GM18858 (cell line): ENCODE measurements around the gene SHOX.

Source experiments
- ATAC-seq: cut with Tn5 transposase; IDR thresholded peaks from one replicate; pipeline ENCODE4 v1.9.1; 2021; ENCODE audit not compliant: unreplicated experiment

Gene SHOX

DNA sequence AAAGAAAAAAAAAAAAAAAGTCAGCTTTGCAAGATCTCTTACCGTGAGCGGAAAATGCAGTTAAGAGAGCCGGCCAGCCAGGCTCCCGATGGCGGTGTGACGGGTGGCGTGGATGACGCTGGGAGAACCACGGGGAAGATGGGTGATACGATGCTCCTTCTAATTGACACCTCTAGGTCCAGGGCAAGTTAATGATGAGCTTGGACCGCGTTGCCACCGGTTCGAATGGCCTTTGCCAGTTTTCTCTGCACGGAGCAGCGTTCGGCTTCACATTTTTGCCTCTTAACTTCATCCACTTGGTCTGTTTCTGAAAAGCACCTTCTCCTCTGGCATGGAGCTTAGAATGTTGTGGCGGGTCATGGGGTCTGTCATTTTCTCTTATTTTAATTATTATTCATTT, 33.2 kb downstream of the SHOX start:
- ATAC-seq, result no peak

DNA sequence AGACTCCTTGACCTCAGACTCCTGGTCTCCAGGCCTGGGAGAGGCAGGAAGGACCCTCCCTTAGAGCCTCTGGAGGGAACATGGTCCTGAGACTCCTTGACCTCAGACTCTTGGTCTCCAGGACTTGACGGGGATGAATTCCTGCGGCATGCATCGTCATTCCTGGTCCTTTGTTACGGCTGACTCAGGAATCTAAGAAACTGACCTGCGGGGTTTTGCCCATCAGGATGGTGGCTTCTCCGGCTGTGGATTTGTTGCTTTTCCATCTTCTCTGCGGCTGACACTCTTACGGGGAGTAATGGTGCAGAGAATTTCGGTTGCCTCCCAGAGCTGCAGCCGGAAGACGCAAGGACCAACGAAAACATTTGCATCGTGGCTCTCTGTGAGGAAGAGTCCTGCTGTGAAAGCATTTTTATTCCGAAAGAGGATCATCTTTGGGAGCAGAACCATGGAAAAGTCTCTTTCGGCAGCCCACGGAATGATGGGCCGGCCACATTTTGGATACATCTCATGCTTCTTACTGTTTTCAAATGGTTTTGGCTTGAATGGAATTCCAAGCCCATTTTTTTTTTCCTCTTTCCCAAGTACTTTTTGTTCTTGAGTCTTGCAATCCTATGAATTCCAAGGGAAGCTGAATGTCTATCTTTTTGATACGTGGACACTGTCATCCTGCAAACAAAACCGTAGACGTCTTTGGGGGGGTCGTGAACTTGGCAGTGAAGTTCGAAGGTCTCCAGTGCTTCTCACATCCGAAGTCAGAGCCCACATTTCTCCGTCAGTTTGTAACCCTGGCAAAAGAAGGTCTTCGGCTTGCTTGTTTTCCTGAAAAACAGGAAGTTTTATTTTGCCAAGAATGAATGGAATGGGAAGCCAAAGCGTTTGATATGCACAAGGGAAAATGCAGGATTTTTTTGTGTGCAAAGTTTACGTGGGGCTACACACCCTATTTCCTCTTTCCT, 36.5 kb downstream of the SHOX start:
- no peak for ATAC-seq

- ATAC-seq, result no peak
Observed at GRCh38 chrX:670645-671044, 40.1 kb downstream of the SHOX start.

DNA sequence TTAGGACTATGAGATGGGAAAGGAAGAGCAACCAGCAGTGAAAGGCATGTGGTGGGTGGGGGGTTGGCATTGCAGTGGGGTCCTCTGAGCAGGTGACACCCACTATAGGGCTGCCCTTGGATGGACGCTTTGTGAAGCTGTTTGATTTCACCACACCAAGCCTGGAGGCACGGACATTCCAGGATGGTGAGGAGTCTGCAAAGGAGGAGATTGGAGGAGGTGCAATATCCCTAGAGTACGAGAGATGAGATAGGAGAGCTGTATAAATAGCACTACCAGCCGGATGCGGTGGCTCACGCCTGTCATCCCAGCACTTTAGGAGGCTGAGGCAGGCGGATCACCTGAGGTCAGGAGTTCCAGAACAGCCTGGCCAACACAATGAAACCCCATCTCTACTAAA, 42.3 kb downstream of the SHOX start:
- no peak for ATAC-seq

DNA sequence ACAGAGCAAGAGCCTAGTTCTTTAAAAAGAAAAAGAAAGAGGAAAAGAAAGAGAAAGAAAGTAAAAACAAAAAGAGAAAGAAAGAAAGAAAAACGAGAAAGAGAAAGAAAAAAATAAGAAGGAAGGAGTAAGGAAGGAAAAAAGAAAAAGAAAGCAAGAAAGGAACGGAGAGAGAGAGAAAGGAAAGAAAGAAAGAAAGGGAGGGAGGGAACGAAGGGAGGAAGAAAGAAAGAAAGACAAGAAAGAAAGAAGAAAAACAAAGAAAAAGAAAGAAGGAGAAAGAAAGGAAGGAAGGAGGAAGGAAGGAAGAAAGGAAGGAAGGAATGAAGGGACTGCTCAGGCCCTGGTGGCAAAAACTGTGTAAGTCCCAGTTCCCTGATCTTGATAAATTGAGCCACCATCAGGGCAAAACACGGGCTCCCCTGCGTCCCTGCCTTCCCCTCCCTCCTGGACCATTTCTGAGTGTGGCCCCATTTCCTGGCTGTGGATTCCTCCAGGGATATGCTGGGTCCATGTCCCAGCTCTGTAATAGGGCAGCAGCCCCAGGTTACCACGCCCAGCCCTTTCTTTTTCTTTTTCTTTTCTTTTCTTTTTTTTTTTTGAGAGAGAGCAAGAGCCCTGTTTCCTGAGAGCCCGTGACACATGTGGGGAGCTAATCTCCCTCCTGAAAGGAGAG, 44.8 kb downstream of the SHOX start:
- no peak for ATAC-seq

DNA sequence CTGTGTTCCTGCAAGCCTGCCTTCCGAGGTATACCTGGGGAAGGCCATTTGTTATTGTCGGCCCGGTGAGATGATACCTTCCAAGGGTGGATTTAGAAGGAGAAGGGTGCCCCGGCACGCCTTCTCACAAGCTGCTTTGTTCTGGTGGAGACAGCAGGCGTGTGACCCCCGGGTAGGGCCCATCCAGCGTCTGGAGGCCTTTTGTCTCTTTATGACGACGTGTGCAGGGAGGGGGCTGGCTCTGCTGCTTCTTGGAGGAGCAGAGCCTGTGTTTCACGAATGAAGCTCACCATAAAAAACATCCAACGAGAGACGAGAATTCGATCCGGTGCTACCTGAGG, 45.3 kb downstream of the SHOX start:
- ATAC-seq, result no peak

DNA sequence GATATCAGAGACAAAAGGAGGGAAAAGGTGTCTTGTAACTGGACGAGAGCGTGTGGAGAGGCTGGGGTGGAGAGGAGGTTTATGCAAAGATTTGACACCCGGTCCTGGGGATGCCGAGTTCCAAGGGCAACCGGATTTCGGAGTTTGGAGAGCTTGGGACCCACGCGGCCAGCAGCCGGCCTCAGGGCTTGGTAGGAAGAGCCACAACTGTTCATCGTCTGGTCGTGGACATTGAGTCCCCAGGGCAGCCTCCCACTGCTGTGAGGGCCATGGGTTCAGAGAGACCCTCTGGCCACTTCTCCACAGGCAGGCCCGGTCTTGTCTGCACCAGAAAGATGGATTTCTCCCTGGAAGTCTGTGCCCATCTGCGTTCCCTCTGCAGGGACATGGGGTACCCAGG, 46.8 kb downstream of the SHOX start:
- no peak for ATAC-seq

DNA sequence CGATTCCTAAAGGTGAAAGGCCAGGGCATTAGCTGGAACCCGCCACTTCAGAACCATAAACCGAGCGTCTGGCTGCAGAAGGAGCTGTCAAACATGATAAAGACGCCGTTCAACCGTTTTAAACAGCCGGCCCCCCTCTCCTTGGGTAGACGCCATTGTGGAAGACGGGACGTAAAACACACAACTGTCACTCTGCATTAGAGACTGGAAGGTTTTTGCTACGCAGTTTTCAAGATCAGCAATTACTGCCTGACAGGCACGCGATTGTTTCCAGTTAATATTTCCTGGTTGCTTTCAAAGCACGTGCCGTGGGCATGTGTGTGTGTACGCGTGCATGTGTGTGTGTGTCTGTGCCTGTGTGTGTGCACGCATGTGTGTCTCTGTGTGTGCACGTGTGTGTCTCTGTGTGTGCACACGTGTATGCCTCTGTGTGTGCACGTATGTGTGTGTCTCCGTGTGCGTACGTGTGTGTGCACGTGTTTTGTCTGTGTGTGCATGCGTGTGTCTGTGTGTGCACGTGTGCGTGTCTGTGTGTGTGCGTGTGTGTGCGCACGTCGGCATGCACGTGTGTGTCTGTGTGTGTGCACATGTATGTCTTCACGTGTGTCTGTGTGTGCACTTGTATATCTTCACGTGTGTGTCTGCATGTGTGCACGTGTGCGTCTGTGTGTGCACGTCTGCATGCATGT, 48.8 kb downstream of the SHOX start:
- ATAC-seq, result no peak

GRCh38 chrX:680062-680461, 49.5 kb downstream of the SHOX start:
- no peak for ATAC-seq

- no peak for ATAC-seq
Observed at GRCh38 chrX:681989-682388, 51.4 kb downstream of the SHOX start.

GRCh38 chrX:682892-683291, 52.3 kb downstream of the SHOX start:
- no peak for ATAC-seq

DNA sequence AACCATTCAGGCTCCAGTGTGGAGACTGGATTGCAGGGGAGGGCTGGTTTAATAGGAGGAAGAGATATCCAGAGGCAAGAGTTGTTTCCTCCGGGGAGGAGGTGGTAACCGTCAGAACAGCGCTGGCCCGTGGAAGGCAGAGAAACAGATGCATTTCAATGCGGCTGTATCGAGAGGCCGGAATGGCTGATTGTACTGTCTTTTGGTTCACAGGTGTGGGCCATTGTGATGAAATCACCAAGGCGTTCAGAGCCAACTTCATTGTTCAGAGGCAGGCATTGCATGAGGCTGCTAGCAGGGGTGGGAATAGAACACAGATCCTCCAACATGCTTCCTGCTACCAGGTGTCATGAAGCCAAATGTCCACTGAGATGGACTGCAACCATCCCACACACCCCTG, 53.0 kb downstream of the SHOX start:
- no peak for ATAC-seq

DNA sequence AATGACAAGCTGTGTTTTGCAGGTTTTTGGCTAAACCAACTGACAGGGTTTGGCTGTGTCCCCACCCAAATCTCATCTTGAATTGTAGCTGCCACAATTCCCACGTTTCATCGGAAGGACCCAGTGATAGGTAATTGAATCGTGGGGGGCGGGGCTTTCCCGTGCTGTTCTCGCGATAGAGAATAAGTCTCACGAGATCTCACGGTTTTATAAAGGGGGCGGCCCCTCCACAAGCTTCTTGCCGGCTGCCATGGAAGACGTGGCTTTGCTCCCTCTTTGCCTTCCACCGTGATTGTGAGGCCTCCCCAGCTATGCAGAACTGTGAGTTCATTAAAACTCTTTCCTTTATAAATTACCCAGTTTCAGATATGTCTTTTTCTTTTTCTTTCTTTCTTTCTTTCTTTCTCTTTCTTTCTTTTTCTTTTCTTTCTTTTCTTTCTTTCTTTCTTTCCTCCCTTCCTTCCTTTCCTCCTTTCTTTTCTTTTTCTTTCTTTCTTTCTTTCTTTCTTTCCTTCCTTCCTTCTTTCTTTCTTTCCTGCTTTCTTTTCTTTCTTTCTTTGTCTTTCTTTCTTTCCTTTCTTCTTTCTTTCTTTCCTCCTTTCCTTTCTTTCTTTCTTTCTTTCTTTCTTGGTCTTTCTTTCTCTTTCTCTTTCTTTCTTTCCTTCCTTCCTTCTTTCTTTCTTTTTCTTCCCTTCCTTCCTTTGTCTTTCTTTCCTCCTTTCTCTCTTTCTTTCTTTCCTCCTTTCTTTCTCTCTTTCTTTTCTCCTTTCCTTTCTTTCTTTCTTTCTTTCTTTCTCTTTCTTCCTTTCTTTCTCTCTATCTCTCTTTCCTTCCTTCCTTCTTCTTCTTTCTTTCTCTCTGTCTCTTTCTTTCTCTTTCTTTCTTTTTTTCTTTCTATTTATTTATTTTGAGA, 54.8 kb downstream of the SHOX start:
- ATAC-seq, result no peak

GRCh38 chrX:689983-690382, 59.4 kb downstream of the SHOX start:
- ATAC-seq, result no peak

DNA sequence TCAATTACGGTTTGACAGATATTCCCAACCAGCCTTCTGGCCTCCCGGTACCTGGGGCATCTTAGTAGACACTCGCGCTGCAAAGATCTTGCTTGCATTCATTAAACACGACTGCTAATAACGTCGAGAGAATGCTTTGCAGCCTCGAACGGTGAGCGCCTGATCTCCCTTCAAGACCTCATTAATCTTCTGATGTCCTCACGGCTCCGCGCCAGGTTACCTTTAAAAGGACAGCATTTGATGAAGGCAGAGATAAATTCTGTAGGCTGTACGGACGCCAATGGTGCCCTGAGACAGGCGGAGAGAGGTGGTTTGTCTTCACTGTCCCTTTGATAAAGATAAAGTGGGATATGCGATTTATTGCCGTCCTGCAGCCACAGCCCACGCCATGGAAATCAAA, 64.2 kb downstream of the SHOX start:
- ATAC-seq, result no peak

- no peak for ATAC-seq
Observed at GRCh38 chrX:698206-698605, 67.6 kb downstream of the SHOX start.

DNA sequence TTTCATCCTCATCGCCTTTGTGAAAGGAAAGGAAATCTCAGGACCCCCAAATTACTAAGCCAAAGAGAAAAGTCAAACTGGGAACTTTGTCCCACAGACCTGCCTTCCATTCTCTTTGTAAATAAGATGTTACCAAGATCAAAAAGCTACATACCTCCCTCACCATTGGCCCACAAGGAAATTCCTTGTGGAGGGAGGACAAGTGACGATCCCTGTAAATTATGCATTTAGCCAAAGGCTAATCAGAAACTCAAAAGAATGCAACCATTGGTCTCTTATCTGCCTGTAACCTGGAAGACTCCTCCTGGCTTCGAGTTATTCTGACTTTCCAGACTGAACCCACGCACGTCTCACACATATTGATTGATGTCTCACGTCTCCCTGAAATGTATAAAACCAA, 70.3 kb downstream of the SHOX start:
- ATAC-seq, result no peak

GRCh38 chrX:701673-702072, 71.1 kb downstream of the SHOX start:
- no peak for ATAC-seq

DNA sequence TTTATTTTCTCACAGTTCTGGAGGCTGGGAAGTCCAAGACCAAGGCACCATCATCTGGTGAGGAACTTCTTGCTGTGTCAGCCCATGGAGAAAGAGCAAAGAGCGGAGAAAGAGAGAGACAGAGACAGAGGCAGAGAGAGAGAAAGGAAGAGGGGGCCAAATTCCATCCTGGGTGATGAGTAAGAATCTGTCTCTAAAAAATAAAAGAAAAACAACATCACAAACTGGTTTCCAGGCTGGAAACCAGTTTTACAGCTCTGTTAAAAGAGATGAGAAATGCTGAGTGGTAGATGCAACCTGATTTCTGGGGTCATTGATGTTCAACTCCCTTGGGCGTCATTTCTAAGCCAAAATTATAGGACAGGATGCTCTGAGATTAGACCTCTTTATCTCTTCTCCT, 72.9 kb downstream of the SHOX start:
- no peak for ATAC-seq

DNA sequence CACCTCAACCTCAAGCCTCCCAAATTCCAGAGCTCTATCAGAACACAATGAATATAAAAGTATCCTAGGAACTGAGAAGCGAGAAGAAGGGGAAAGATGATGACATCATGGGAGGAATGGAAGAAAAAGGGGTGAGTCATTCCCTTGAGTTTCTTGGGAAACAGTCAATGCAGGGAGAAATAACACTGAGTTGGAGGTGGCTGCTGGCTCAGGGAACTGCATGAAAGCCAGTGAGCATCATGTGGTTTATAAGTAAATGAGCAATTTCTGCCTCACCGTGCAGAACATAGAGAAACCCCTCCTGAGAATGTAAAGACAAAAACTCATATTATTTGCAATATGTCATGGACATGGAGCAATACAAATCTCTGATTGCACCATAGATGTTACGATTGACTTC, 73.3 kb downstream of the SHOX start:
- no peak for ATAC-seq
